HFFc6 (cell line): Measurements from ENCODE around the gene ANTKMT. TPM values are rescaled to one million over a fixed set of nuclear protein-coding genes. Genes with fewer than 3 reads are reported as not detected.

Experiments used
- DNase-seq: peaks from one replicate; pipeline ENCODE4 v3.0.0-alpha.2; 2018
- H3K27ac Mint-ChIP-seq: 2 replicates; pipeline ENCODE4 v1.8.0; 2020; ENCODE audit warnings: mild to moderate bottlenecking, mixed read lengths
- H3K27me3 Mint-ChIP-seq: 2 replicates; pipeline ENCODE4 v1.8.0; 2021; ENCODE audit warnings: mild to moderate bottlenecking, moderate library complexity, mixed read lengths; ENCODE audit not compliant: insufficient read depth
- H3K36me3 Mint-ChIP-seq: 2 replicates; pipeline ENCODE4 v1.8.0; 2021; ENCODE audit warnings: low read depth, mixed read lengths
- H3K4me1 Mint-ChIP-seq: 2 replicates; pipeline ENCODE4 v1.8.0; 2020; ENCODE audit warnings: low read depth, mixed read lengths
- H3K4me3 Mint-ChIP-seq: 2 replicates; pipeline ENCODE4 v1.8.0; 2020; ENCODE audit warnings: mild to moderate bottlenecking, moderate library complexity, mixed read lengths
- H3K9me3 Mint-ChIP-seq: 2 replicates; pipeline ENCODE4 v1.8.0; 2020; ENCODE audit warnings: mild to moderate bottlenecking, mixed read lengths
- CTCF ChIP-seq: fragments of 200-600 bp; sonication (generic); IDR thresholded peaks from 2 replicates; pipeline ENCODE4 v1.5.0; 2021; ENCODE audit warnings: antibody characterized with exemption, mild to moderate bottlenecking
- total RNA-seq, 6 experiments: library from RNA; stranded (reverse); fragmentation: NEBNext Ultra II Directional; extraction: Animal tissue kit (Norgen Biotek cat#: 25700); gene quantifications; 2 replicates in 1 of 6; 3 replicates in 5 of 6; pipeline ENCODE4 v1.2.3, GENCODE V29; 2021

Gene ANTKMT
- total RNA-seq, 6 experiments from 2014 or later = 50.1 to 57.7 (median 54.7) TPM

GRCh38 chr16:722835-723633, 2.1 kb downstream of the ANTKMT start:
- Mint-ChIP-seq H3K9me3 (no peaks in the 10 kb centered on the region), H3K4me3 (no peak overlapping the region; the same call in 1 of the 2 replicates), H3K36me3 (no peaks in the 10 kb centered on the region), H3K27me3 (peaks cover 16% of the 10 kb centered on the region), H3K4me1 (peaks cover 15% of the 10 kb centered on the region), H3K27ac (no peak overlapping the region)
- no peak; the same call in 1 of the 2 replicates for TF ChIP-seq CTCF
- DNase-seq = no peak

GRCh38 chr16:723695-724094, 2.7 kb downstream of the ANTKMT start:
- Mint-ChIP-seq H3K36me3 (no peaks in the 10 kb centered on the region), H3K9me3 (no peaks in the 10 kb centered on the region), H3K4me3 (no peak overlapping the region), H3K27ac (no peak overlapping the region), H3K4me1 (peaks cover 15% of the 10 kb centered on the region), H3K27me3 (peaks cover 15% of the 10 kb centered on the region)
- DNase-seq = no peak
- no peak for TF ChIP-seq CTCF

GRCh38 chr16:724188-725040, 3.5 kb downstream of the ANTKMT start:
- no peak overlapping the region for H3K27ac Mint-ChIP-seq
- TF ChIP-seq CTCF = no peak
- no peaks in the 10 kb centered on the region for H3K9me3 Mint-ChIP-seq
- no peak overlapping the region for H3K4me3 Mint-ChIP-seq
- H3K4me1 Mint-ChIP-seq = peaks cover 10% of the 10 kb centered on the region
- no peak for DNase-seq
- no peaks in the 10 kb centered on the region for H3K36me3 Mint-ChIP-seq
- H3K27me3 Mint-ChIP-seq = peaks cover 13% of the 10 kb centered on the region

- no peak for DNase-seq
- Mint-ChIP-seq H3K36me3 (no peaks in the 10 kb centered on the region), H3K27ac (no peak overlapping the region), H3K4me3 (no peak overlapping the region), H3K27me3 (peaks cover 12% of the 10 kb centered on the region), H3K9me3 (no peaks in the 10 kb centered on the region), H3K4me1 (peaks cover 4% of the 10 kb centered on the region; the same call in 1 of the 2 replicates)
- TF ChIP-seq CTCF = no peak
These were observed 4.1 kb downstream of the ANTKMT start for GRCh38 chr16:725041-725376.

- DNase-seq = no peak
- peaks cover 7% of the 10 kb centered on the region for H3K27me3 Mint-ChIP-seq
- no peaks in the 10 kb centered on the region for H3K9me3 Mint-ChIP-seq
- H3K4me3 Mint-ChIP-seq = no peak overlapping the region
- no peak overlapping the region for H3K27ac Mint-ChIP-seq
- no peaks in the 10 kb centered on the region for H3K36me3 Mint-ChIP-seq
- TF ChIP-seq CTCF = no peak
- no peaks in the 10 kb centered on the region for H3K4me1 Mint-ChIP-seq
These were observed 4.7 kb downstream of the ANTKMT start for GRCh38 chr16:725463-726187.
